ENCODE results near the gene DNAAF5. TPM values are rescaled to one million over a fixed set of nuclear protein-coding genes. Genes with fewer than 3 reads are reported as not detected.

DNAAF5 gene
- total RNA-seq, 2 experiments from 2014 or later: 36.4 to 36.8 TPM

DNA sequence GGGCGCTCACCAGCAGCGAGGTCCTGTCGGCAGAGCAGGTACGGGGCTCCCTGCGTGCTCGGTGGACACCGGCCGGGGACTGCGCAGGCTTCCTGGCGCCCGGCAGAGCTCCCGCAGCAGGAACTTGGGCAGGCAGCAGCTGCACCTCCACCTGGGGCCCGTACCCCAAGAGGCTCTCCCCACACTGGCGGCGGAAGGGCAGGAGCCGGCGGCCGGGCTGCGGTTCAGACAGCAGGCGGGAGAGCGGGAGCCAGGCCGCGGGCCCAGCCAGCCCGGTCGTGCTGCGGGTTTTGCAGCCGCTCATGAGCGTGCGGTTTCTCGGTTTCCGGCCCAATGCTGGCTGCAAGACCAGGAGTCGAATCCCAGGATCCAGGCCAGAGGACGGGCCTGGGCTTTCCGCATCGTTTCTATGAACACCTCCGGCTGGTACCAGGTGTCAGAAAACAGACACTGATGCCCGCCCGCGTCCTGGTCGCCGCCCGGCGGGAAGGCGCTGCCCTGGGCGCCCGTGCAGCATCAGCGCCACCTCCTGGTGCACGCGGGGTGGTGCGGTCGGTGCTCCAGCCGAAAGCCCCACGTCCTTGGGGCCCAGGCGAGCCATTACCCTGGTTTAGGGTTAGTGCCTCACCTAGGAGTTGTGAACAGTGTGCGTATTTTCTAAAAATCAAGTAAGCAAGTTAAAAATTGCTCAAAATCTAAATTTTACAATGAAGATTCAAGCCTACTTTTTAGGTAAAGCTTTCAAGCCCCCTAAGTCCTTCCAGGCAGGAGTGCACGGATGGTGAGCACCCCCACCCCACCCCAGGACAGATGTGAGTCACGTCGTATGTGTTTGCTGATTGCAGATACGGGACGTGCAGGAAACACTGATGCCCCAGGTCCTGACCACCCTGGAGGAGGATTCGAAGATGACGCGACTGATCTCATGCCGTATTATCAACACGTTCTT lies 47.9 kb downstream of the DNAAF5 start:
- CTCF ChIA-PET: interaction anchor here (0.6 to 3.4 kb wide), 12 partner anchors 12 to 469 kb away, joined by 3 to 11 read pairs (median 4); no protein-coding TSS in a partner anchor
- Mint-ChIP-seq H3K27ac (no peak overlapping the region), H3K27me3 (no peaks in the 10 kb centered on the region), H3K4me1 (ENCODE audit: low read depth) (no peaks in the 10 kb centered on the region), H3K36me3 (ENCODE audit: low read depth) (peaks cover 13% of the 10 kb centered on the region), H3K4me3 (no peak overlapping the region), H3K9me3 (no peaks in the 10 kb centered on the region)
- TF ChIP-seq, protein P1, sequence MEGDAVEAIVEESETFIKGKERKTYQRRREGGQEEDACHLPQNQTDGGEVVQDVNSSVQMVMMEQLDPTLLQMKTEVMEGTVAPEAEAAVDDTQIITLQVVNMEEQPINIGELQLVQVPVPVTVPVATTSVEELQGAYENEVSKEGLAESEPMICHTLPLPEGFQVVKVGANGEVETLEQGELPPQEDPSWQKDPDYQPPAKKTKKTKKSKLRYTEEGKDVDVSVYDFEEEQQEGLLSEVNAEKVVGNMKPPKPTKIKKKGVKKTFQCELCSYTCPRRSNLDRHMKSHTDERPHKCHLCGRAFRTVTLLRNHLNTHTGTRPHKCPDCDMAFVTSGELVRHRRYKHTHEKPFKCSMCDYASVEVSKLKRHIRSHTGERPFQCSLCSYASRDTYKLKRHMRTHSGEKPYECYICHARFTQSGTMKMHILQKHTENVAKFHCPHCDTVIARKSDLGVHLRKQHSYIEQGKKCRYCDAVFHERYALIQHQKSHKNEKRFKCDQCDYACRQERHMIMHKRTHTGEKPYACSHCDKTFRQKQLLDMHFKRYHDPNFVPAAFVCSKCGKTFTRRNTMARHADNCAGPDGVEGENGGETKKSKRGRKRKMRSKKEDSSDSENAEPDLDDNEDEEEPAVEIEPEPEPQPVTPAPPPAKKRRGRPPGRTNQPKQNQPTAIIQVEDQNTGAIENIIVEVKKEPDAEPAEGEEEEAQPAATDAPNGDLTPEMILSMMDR (IDR thresholded peaks at IDR 0.05): peak; percentile 99
- intact Hi-C loops (cut with micrococcal nuclease): loop anchor here (5.0 kb wide), 1 partner anchor 452 kb away; no protein-coding TSS in a partner anchor
- POLR2A ChIA-PET: interaction anchor here (0.6 kb wide), 1 partner anchor 15 kb away, joined by 3 read pairs; no protein-coding TSS in a partner anchor
- peak; percentile 99 for ATAC-seq
- peak; percentile 69 for DNase-seq

DNA sequence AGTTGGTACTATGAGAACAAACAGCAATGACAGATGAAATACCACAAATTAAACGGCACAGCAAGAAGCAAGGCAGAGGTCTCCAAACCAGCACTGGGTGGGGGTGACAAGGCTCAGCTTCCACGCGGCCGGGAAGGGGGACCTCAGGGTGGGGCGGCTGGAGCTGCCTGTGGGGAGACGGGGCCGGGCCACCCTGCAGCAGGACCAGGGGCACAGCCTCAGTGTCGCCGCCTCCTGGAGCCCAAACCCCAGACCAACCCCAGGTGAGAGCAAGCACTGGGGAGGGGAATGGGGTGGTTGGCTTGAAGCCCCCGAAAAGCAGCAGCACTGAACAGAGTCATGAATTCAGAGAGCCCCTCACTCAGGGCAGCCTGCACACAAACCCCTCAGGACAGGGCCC lies 49.9 kb downstream of the DNAAF5 start:
- CTCF ChIA-PET: interaction anchor here (1.1 to 1.5 kb wide), 2 partner anchors 443 to 454 kb away, joined by 3 to 4 read pairs; no protein-coding TSS in a partner anchor
- H3K36me3 Mint-ChIP-seq (ENCODE audit: low read depth): peaks cover 17% of the 10 kb centered on the region
- H3K4me3 Mint-ChIP-seq: no peak overlapping the region
- H3K27me3 Mint-ChIP-seq: no peaks in the 10 kb centered on the region
- TF ChIP-seq, protein P1 (IDR thresholded peaks at IDR 0.05): no peak
- intact Hi-C loops (cut with micrococcal nuclease): no loop called here
- DNase-seq (no peak), ATAC-seq (no peak)
- no peaks in the 10 kb centered on the region for H3K9me3 Mint-ChIP-seq
- H3K27ac Mint-ChIP-seq: no peak overlapping the region
- no peaks in the 10 kb centered on the region for H3K4me1 Mint-ChIP-seq (ENCODE audit: low read depth)
- POLR2A ChIA-PET: interaction anchor here (0.7 kb wide), 1 partner anchor 456 kb away, joined by 3 read pairs; no protein-coding TSS in a partner anchor

DNA sequence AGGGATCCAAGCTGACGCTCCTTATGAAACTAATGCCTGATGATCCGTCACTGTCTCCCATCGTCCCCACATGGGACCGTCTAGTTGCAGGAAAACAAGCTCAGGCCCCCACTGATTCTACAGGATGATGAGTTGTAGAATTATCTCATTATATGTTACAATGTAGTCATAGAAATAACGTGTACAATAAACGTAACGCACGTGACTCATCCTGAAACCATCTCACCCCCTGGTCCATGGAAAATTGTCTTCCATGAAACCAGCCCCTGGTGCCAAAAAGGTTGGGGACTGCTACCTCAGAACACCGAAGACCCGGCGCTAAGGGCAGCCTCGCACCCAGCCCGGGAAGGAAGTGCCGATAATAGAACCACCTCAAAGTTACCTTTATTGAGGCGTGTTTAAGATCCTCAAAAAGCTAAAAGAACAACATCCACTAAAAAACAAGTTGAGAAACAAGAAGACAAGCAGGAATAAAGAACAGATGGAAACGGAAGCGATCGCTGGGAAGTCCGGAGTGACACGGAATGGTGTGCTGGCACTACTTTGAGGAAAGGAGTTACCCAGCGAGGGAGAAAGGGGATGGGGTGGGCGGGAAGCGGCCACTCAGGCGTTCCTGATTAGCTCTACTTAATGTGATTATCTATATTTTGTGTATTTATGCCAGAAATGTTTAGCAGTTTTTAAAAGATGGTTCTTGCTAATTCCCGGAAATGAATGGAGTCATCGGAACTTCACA lies 50.7 kb downstream of the DNAAF5 start:
- ATAC-seq (no peak), DNase-seq (no peak)
- Mint-ChIP-seq H3K9me3 (no peaks in the 10 kb centered on the region), H3K4me1 (ENCODE audit: low read depth) (no peaks in the 10 kb centered on the region), H3K27me3 (no peaks in the 10 kb centered on the region), H3K36me3 (ENCODE audit: low read depth) (peaks cover 24% of the 10 kb centered on the region), H3K27ac (no peak overlapping the region), H3K4me3 (no peak overlapping the region)
- TF ChIP-seq, protein P1 (IDR thresholded peaks at IDR 0.05): no peak
- CTCF ChIA-PET: interaction anchor here (1.5 kb wide), 1 partner anchor 444 kb away, joined by 4 read pairs; no protein-coding TSS in a partner anchor
- POLR2A ChIA-PET: interaction anchor here (0.7 kb wide), 1 partner anchor 457 kb away, joined by 3 read pairs; no protein-coding TSS in a partner anchor
- intact Hi-C loops (cut with micrococcal nuclease): no loop called here

DNA sequence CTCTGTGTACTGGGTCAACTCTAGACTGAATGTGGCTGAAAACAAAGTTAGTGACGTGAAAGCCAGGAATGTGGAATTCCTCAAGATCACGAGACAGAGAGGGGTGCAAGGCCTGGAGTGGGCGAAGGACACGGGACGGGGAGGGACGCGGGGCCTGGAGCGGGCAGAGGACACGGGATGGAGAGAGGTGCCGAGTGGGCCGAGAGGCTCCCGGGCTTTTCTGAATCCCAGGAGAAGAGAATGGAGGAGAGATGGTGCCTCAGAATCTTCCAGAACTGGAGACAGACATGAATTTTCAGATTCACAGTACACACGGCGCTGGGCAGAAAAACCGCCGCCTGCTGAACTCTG lies 51.2 kb downstream of the DNAAF5 start:
- intact Hi-C loops (cut with micrococcal nuclease): no loop called here
- no peak for DNase-seq
- H3K36me3 Mint-ChIP-seq (ENCODE audit: low read depth): peaks cover 25% of the 10 kb centered on the region
- H3K4me3 Mint-ChIP-seq: no peak overlapping the region
- no peaks in the 10 kb centered on the region for H3K4me1 Mint-ChIP-seq (ENCODE audit: low read depth)
- H3K27ac Mint-ChIP-seq: no peak overlapping the region
- no peaks in the 10 kb centered on the region for H3K27me3 Mint-ChIP-seq
- no peak for ATAC-seq
- ChIA-PET POLR2A (no interaction called here), CTCF (interaction anchor here (1.5 kb wide), 1 partner anchor 444 kb away, joined by 4 read pairs; no protein-coding TSS in a partner anchor)
- no peaks in the 10 kb centered on the region for H3K9me3 Mint-ChIP-seq
- TF ChIP-seq, protein P1 (IDR thresholded peaks at IDR 0.05): no peak

Measured in activated CD8-positive, alpha-beta T cell treated with anti-CD3 and anti-CD28 coated beads for 36 hours (primary cell).